Mesangial cell (primary cell): Measurements from ENCODE around the gene CCDC47. TPM values are rescaled to one million over a fixed set of nuclear protein-coding genes. Genes with fewer than 3 reads are reported as not detected.

Source experiments
- total RNA-seq: library from RNA; depleted of rRNA; stranded (reverse); fragments of >200 nt; gene quantifications from 2 replicates; pipeline ENCODE4 v1.2.3, GENCODE V29; 2015

CCDC47 gene
- total RNA-seq = 22.3 and 23.8 TPM in 2 replicates

GRCh38 chr17:63773272-63774140 lies at the start of gene CCDC47:
CCDC47 (minus strand) TSS chr17:63773597; CDS start chr17:63766175, 7,422 bp downstream.

DNA sequence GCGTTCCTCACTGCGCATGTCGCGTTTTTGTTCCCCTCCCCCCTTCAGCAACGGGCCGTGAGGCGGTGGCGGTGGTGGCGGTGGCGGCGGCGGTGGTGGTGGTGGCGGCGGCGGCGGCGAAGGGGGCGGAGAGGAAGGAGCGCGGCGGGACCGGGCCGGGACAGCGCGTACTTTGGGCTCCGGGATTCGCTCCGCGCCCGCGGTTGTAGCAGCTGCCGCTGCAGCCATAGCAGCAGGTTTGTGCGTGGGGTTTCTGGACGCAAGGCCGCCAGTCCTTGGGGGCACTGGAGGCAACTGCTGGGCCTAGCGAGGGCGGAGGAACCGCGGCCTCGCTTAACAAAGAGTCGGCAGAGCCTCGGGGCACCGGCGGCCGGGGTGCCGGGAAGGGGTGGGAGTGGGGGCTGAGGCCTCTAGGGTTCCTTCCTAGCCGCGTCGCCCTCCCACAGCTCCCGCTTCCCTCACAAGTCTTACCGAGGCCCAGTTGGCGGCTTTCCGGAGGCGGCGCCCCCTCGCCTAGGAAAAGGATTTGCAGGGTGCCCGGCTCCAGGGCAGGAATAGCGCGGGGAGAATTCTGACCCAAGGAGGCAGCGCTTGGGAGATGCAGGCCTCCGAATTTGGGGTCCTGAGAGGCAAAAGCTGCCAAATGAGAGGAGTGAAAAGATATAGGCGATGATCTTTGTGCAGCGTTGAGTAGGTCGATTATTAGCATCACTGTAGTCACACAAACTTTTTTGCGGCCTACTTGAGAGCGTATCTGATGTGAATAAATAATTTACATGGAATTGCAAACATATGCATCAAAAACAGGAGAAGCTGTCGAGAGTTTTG lies 958 bp upstream of the CCDC47 start, which contains the start of gene DDX42:
Gene DDX42 (plus strand): TSS at position 30 of the 828 bp plus-strand sequence. CDS start 12,880 bp downstream, outside the sequence.

GRCh38 chr17:63741408-63742173 lies 31.8 kb downstream of the CCDC47 start, which contains the start of gene STRADA:
STRADA (minus strand) TSS chr17:63741799; CDS start chr17:63728369, 13,430 bp downstream.

DNA sequence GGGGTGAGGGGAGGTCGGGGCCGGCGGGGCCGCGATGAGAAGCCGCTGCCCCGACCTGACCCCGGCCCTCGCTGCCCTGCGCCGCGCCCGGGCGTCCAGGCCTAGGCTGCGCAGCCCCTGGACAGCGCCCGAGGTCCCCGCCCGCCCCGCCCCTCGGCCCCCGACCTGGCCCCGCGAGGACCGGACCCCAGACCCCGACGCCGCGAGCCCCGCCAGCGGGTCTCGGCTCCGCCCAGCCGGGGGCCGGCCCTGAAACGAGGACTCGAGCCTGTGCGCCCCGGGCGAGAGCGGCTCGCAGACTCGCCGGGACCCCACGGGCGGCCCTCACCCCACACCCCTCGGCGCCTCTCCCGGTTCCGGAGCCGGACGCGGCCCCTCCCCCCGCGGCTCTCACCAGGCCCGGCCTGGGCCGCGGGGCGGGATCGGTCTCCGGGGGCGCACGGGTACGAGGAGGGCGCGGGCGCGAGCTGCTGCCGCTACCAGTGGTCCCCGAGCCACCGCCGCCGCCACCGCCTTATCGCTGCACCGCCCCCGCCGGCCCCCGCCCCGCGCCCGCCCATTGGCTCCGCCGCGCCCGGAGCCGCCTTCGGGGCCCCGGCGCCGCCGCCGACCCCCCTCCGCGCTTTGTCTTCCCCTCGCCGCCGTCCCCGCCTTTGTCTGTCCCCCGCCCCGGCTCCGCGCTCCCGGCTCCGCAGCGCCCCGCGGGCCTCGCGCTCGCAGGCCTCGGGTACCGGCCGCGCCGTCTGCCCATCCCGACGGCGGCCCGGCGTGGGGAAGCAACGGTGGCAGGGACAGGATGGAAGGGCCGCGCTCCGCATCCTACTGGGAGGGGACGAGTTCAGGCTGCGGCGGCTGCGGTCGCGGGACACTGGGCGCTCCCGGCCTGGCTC lies 73.5 kb downstream of the CCDC47 start, which contains the start of gene LIMD2:
Gene LIMD2 (minus strand): TSS at position 488 of the 890 bp plus-strand sequence. CDS start 827 bp downstream, outside the sequence.

Other genes starting within 250 kb of the CCDC47 start
- 46.0 and 50.2 TPM in 2 replicates for gene DCAF7, start 223.1 kb downstream of the CCDC47 start, total RNA-seq
- 24.3 and 28.4 TPM in 2 replicates for gene TACO1, start 172.7 kb downstream of the CCDC47 start, total RNA-seq
- 25.4 and 25.6 TPM in 2 replicates for gene MAP3K3, start 151.2 kb downstream of the CCDC47 start, total RNA-seq
- 73.8 and 88.6 TPM in 2 replicates for gene LIMD2, start 73.5 kb downstream of the CCDC47 start, total RNA-seq
- 16.3 and 16.5 TPM in 2 replicates for gene STRADA, start 31.8 kb downstream of the CCDC47 start, total RNA-seq
- gene DDX42, start 573 bp upstream of the CCDC47 start, total RNA-seq = 30.9 and 32.4 TPM in 2 replicates
- 60.0 and 76.8 TPM in 2 replicates for gene PSMC5, start 53.8 kb upstream of the CCDC47 start, total RNA-seq
- 53.2 and 77.4 TPM in 2 replicates for gene FTSJ3, start 54.1 kb upstream of the CCDC47 start, total RNA-seq
- 78.5 and 89.1 TPM in 2 replicates for gene SMARCD2, start 69.1 kb upstream of the CCDC47 start, total RNA-seq
- gene CSH2, start 100.1 kb upstream of the CCDC47 start, total RNA-seq = not detected in 2 replicates
- not detected in 2 replicates for gene GH2, start 108.3 kb upstream of the CCDC47 start, total RNA-seq
- gene CSH1, start 123.0 kb upstream of the CCDC47 start, total RNA-seq = not detected in 2 replicates
- gene CSHL1, start 137.7 kb upstream of the CCDC47 start, total RNA-seq = not detected in 2 replicates
- not detected in 2 replicates for gene GH1, start 145.2 kb upstream of the CCDC47 start, total RNA-seq
- 0.76 TPM in 1 of 2 replicates, not detected in the other for gene CD79B, start 158.7 kb upstream of the CCDC47 start, total RNA-seq
- under 0.01 TPM in 2 replicates for gene SCN4A, start 199.3 kb upstream of the CCDC47 start, total RNA-seq
- gene PRR29, start 224.8 kb upstream of the CCDC47 start, total RNA-seq = 0.38 and 0.49 TPM in 2 replicates
- gene ICAM2, start 247.0 kb upstream of the CCDC47 start, total RNA-seq = 2.3 and 6.8 TPM in 2 replicates